GM23338 (cell line): ENCODE measurements around the gene MRC2.

ENCODE experiments used
- EZH2 ChIP-seq: fragments of 200-600 bp; sonication (generic); IDR thresholded peaks from one replicate; pipeline ENCODE4 v1.8.0; 2017; ENCODE audit warnings: antibody characterized with exemption, mild to moderate bottlenecking, low read depth; ENCODE audit not compliant: unreplicated experiment
- POLR2AphosphoS5 ChIP-seq: IDR thresholded peaks from 2 replicates; pipeline ENCODE4 v1.6.1; 2016; ENCODE audit warnings: antibody characterized with exemption, low read depth
- TF ChIP-seq, protein P1 (sequence below), 2 experiments: fragments of 200-600 bp in 1 of 2; sonication (generic) in 1 of 2; conservative IDR thresholded peaks; 2 replicates each; pipeline versions ENCODE4 v1.5.1 to v1.6.1; 2016 to 2017; ENCODE audit warnings: antibody characterized with exemption in 2 of 2, low read depth in 2 of 2, mild to moderate bottlenecking in 2 of 2, moderate library complexity in 1 of 2
- TF ChIP-seq, protein P2 (sequence below): IDR thresholded peaks from one replicate; pipeline ENCODE4 v1.6.1; 2018; ENCODE audit warnings: antibody characterized with exemption; ENCODE audit not compliant: unreplicated experiment
- TF ChIP-seq, protein P3 (sequence below): IDR thresholded peaks from 2 replicates; pipeline ENCODE4 v1.6.1; 2016; ENCODE audit warnings: antibody characterized with exemption

DNA sequence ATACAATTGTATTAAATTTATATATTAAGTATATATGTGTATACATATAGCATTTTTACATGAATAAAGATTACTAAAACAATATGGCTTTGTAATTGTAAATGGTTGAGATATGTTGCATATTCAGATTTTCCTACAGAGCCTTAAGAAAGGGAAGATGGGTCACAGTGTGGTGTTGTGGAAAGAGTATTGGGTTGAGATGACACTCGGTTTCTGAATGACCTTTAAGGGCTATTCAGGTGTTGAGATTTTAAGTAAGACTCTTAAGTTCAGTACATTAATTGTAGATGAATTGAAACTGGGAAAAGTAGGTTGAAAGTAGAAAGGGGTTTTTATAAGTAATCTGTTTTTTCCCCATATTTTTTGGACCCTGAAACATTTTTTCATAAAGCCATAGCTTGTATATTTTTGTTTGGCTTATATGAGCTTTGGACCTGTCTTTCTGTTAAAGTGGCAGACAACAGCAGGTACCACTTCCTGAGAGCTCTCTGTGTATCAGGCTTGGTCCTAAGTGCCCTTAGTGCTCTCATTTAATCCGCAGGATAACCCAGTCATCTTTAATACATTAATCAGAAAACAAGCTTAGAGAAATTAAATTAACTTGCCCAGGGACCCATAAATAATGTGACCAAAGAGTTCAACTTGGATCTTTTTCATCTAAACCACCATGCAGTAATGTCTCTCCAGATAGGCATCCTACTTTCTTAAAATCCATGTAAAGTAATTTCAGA lies 48.5 kb upstream of the MRC2 start:
- TF ChIP-seq, protein P1, sequence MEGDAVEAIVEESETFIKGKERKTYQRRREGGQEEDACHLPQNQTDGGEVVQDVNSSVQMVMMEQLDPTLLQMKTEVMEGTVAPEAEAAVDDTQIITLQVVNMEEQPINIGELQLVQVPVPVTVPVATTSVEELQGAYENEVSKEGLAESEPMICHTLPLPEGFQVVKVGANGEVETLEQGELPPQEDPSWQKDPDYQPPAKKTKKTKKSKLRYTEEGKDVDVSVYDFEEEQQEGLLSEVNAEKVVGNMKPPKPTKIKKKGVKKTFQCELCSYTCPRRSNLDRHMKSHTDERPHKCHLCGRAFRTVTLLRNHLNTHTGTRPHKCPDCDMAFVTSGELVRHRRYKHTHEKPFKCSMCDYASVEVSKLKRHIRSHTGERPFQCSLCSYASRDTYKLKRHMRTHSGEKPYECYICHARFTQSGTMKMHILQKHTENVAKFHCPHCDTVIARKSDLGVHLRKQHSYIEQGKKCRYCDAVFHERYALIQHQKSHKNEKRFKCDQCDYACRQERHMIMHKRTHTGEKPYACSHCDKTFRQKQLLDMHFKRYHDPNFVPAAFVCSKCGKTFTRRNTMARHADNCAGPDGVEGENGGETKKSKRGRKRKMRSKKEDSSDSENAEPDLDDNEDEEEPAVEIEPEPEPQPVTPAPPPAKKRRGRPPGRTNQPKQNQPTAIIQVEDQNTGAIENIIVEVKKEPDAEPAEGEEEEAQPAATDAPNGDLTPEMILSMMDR (conservative IDR thresholded peaks at IDR 0.05; ENCODE audit: low read depth in 2 of 2) = no peak
- TF ChIP-seq, protein P2, sequence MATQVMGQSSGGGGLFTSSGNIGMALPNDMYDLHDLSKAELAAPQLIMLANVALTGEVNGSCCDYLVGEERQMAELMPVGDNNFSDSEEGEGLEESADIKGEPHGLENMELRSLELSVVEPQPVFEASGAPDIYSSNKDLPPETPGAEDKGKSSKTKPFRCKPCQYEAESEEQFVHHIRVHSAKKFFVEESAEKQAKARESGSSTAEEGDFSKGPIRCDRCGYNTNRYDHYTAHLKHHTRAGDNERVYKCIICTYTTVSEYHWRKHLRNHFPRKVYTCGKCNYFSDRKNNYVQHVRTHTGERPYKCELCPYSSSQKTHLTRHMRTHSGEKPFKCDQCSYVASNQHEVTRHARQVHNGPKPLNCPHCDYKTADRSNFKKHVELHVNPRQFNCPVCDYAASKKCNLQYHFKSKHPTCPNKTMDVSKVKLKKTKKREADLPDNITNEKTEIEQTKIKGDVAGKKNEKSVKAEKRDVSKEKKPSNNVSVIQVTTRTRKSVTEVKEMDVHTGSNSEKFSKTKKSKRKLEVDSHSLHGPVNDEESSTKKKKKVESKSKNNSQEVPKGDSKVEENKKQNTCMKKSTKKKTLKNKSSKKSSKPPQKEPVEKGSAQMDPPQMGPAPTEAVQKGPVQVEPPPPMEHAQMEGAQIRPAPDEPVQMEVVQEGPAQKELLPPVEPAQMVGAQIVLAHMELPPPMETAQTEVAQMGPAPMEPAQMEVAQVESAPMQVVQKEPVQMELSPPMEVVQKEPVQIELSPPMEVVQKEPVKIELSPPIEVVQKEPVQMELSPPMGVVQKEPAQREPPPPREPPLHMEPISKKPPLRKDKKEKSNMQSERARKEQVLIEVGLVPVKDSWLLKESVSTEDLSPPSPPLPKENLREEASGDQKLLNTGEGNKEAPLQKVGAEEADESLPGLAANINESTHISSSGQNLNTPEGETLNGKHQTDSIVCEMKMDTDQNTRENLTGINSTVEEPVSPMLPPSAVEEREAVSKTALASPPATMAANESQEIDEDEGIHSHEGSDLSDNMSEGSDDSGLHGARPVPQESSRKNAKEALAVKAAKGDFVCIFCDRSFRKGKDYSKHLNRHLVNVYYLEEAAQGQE = no peak
- TF ChIP-seq EZH2 (no peak), POLR2AphosphoS5 (no peak)
- TF ChIP-seq, protein P3, sequence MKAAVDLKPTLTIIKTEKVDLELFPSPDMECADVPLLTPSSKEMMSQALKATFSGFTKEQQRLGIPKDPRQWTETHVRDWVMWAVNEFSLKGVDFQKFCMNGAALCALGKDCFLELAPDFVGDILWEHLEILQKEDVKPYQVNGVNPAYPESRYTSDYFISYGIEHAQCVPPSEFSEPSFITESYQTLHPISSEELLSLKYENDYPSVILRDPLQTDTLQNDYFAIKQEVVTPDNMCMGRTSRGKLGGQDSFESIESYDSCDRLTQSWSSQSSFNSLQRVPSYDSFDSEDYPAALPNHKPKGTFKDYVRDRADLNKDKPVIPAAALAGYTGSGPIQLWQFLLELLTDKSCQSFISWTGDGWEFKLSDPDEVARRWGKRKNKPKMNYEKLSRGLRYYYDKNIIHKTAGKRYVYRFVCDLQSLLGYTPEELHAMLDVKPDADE = no peak
